Hepatocyte (in vitro differentiated cells): Measurements from ENCODE around the gene OSBPL6. TPM values are rescaled to one million over a fixed set of nuclear protein-coding genes. Genes with fewer than 3 reads are reported as not detected.

Experiments
- DNase-seq: peaks from one replicate; pipeline ENCODE4 v3.0.0-alpha.2; 2016; ENCODE audit warnings: low spot score
- H2AFZ ChIP-seq: fragments of 200-600 bp; sonication (generic); 2 replicates; pipeline ENCODE4 v1.6.0; 2016; ENCODE audit warnings: antibody characterized with exemption, mild to moderate bottlenecking
- H3K27ac ChIP-seq: fragments of 200-600 bp; sonication (generic); 2 replicates; pipeline ENCODE4 v1.5.1; 2016; ENCODE audit warnings: mild to moderate bottlenecking
- H3K27me3 ChIP-seq: fragments of 200-600 bp; sonication (generic); 2 replicates; pipeline ENCODE4 v1.6.1; 2016
- H3K36me3 ChIP-seq: fragments of 200-600 bp; sonication (generic); replicated peaks from 2 replicates; pipeline ENCODE4 v1.5.1; 2016; ENCODE audit warnings: low read depth; ENCODE audit not compliant: insufficient read depth
- H3K4me1 ChIP-seq: fragments of 200-600 bp; sonication (generic); 2 replicates; pipeline ENCODE4 v1.5.1; 2016; ENCODE audit warnings: mild to moderate bottlenecking, moderate library complexity; ENCODE audit not compliant: insufficient read depth
- H3K4me2 ChIP-seq: fragments of 200-600 bp; sonication (generic); 2 replicates; pipeline ENCODE4 v1.6.0; 2016
- H3K4me3 ChIP-seq: fragments of 200-600 bp; sonication (generic); 2 replicates; pipeline ENCODE4 v1.5.1; 2016; ENCODE audit warnings: mild to moderate bottlenecking
- H3K79me2 ChIP-seq: fragments of 200-600 bp; sonication (generic); 2 replicates; pipeline ENCODE4 v1.6.0; 2017; ENCODE audit warnings: mild to moderate bottlenecking
- H3K9me2 ChIP-seq: fragments of 200-600 bp; sonication (generic); replicated peaks from 2 replicates; pipeline ENCODE4 v1.6.0; 2017; ENCODE audit warnings: mild to moderate bottlenecking; ENCODE audit not compliant: insufficient read depth
- H3K9me3 ChIP-seq: fragments of 200-600 bp; sonication (generic); 2 replicates; pipeline ENCODE4 v1.5.1; 2016; ENCODE audit warnings: low read depth, mild to moderate bottlenecking
- H4K20me1 ChIP-seq: fragments of 200-600 bp; sonication (generic); 2 replicates; pipeline ENCODE4 v1.6.0; 2016; ENCODE audit warnings: mild to moderate bottlenecking; ENCODE audit not compliant: insufficient read depth, poor library complexity, severe bottlenecking
- EZH2 ChIP-seq: fragments of 200-600 bp; sonication (generic); IDR thresholded peaks from 2 replicates; pipeline ENCODE4 v1.6.1; 2016; ENCODE audit warnings: antibody characterized with exemption, mild to moderate bottlenecking, borderline replicate concordance
- EZH2phosphoT487 ChIP-seq: fragments of 200-600 bp; sonication (generic); IDR thresholded peaks from one replicate; pipeline ENCODE4 v1.6.1; 2018; ENCODE audit warnings: antibody characterized with exemption, mild to moderate bottlenecking, low read depth, moderate library complexity; ENCODE audit not compliant: unreplicated experiment, severe bottlenecking
- WGBS: methylation state at CpG from one replicate; pipeline ENCODE4 v1.1.6; 2016; ENCODE audit warnings: low lambda C conversion rate; ENCODE audit errors: missing lambda C conversion rate; 5-methylcytosine and 5-hydroxymethylcytosine counted together
- polyA plus RNA-seq: library from polyadenylated mRNA; unstranded; fragments of >200 nt; fragmentation: Nextera tagmentation; extraction: Ambion mirVana; gene quantifications from 2 replicates; pipeline ENCODE4 v1.2.1, GENCODE V29; 2016
- total RNA-seq: library from RNA; depleted of rRNA; stranded (reverse); fragments of >200 nt; gene quantifications from 2 replicates; pipeline ENCODE4 v1.2.3, GENCODE V29; 2014
- TF ChIP-seq, protein P1 (sequence below): fragments of 200-600 bp; sonication (generic); IDR thresholded peaks from 2 replicates; pipeline ENCODE4 v1.5.1; 2016; ENCODE audit warnings: antibody characterized with exemption, mild to moderate bottlenecking; ENCODE audit not compliant: poor library complexity

Gene OSBPL6
- total and polyA plus RNA-seq, 2 experiments from 2014 or later = 2.5 to 3.0 TPM

DNA sequence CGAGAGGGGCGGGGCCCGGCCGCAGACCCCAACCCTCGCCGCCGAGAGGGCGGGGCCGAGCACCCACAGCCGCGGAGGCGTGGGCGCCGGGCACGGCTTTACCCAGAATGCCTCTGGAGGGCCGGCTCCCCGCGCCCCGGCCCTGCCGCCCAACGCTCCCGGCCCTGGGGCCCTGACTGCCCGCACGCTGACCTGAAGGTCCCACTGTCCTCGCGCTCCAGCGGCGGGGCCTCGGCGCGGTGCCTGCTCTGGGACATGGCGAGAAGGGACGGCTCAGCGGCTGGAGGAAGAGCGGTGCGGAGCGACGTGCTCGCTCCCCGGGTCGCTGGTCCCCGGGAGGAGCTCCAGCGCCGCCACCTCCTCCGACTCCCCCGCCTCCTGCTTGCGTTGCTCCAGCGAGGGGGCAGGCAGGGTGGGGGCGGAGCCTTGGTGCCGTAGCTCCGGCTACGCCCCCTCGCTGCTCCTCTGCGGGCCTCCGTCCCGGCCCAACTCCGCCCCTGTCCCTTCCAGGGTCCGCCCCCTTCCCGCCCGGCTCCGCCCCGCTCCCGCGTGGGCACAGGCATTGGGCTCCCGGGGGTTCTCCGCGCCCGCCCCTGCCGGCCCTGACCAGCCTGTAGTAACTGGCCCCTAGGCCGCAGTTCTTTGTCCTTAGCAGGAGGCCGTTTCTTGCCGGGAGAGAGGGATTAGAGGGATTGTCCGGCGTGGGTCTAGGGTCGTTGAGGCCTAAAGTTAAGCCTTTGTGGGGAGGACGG is 256.6 kb downstream of the OSBPL6 start, which contains the start of the genes PJVK and PRKRA:
PJVK (plus strand) TSS at position 605 of the 752 bp plus-strand sequence. CDS start 2,032 bp downstream, outside the sequence.
PRKRA (minus strand) TSS at position 402 of the 752 bp plus-strand sequence; CDS start at position 257, 145 bp downstream.
- Histone ChIP-seq H4K20me1 (peaks cover 21% of the 10 kb centered on the region), H2AFZ (peak within 1 kb of the TSS; percentile 99), H3K27me3 (no peaks in the 10 kb centered on the region), H3K9me2 (no peaks in the 10 kb centered on the region), H3K9me3 (no peaks in the 10 kb centered on the region), H3K4me3 (peak within 1 kb of the TSS; percentile 66), H3K4me2 (peak within 1 kb of the TSS; percentile 92), H3K79me2 (peaks cover 35% of the 10 kb centered on the region), H3K36me3 (no peaks in the 10 kb centered on the region), H3K4me1 (peaks cover 16% of the 10 kb centered on the region), H3K27ac (peak within 1 kb of the TSS; percentile 99)
- peak; percentile 100 for DNase-seq
- WGBS = 3% methylated on average over 35 of the region's 76 CpGs
- TF ChIP-seq EZH2 (no peak), EZH2phosphoT487 (no peak)
- TF ChIP-seq, protein P1, sequence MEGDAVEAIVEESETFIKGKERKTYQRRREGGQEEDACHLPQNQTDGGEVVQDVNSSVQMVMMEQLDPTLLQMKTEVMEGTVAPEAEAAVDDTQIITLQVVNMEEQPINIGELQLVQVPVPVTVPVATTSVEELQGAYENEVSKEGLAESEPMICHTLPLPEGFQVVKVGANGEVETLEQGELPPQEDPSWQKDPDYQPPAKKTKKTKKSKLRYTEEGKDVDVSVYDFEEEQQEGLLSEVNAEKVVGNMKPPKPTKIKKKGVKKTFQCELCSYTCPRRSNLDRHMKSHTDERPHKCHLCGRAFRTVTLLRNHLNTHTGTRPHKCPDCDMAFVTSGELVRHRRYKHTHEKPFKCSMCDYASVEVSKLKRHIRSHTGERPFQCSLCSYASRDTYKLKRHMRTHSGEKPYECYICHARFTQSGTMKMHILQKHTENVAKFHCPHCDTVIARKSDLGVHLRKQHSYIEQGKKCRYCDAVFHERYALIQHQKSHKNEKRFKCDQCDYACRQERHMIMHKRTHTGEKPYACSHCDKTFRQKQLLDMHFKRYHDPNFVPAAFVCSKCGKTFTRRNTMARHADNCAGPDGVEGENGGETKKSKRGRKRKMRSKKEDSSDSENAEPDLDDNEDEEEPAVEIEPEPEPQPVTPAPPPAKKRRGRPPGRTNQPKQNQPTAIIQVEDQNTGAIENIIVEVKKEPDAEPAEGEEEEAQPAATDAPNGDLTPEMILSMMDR = no peak

DNA sequence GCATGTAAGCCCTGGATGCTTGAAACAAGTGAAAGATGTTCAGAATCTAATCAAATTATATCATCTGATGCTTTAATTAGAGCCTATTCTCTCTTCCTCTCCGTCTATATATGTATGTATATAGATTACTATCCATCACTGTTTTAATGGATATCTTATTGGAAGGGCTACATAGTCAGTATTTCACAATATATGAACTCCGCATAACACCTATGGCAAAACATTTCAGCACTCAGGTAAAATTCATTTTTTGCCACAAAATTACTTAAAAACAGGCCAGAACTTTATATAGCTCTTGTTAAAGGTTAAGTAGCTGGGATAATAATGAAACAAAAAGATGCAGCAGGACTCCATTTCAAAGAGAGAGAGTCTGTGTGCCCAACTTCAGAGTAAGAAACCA is 258.0 kb downstream of the OSBPL6 start:
- Histone ChIP-seq H3K27ac (peak overlapping the region; percentile 99), H3K4me1 (peaks cover 16% of the 10 kb centered on the region), H3K9me2 (no peaks in the 10 kb centered on the region), H3K9me3 (no peaks in the 10 kb centered on the region), H3K79me2 (peaks cover 31% of the 10 kb centered on the region), H3K27me3 (no peaks in the 10 kb centered on the region), H3K36me3 (no peaks in the 10 kb centered on the region), H3K4me3 (no peak overlapping the region), H4K20me1 (peaks cover 21% of the 10 kb centered on the region), H2AFZ (peak overlapping the region; percentile 99), H3K4me2 (no peak overlapping the region)
- no peak for TF ChIP-seq EZH2phosphoT487
- TF ChIP-seq EZH2 = no peak
- TF ChIP-seq, protein P1 = no peak
- 100% methylated on average over 2 of the region's 2 CpGs for WGBS
- DNase-seq = no peak

Other genes starting within 250 kb of the OSBPL6 start
- gene PDE11A, start 121.7 kb upstream of the OSBPL6 start, total RNA-seq = 1.9 and 2.2 TPM in 2 replicates
- gene PDE11A, start 121.7 kb upstream of the OSBPL6 start, polyA plus RNA-seq = 0.39 and 0.71 TPM in 2 replicates
- gene RBM45, start 82.1 kb upstream of the OSBPL6 start, total RNA-seq = 12.6 and 12.7 TPM in 2 replicates
- gene RBM45, start 82.1 kb upstream of the OSBPL6 start, polyA plus RNA-seq = 4.3 and 8.3 TPM in 2 replicates